ENCODE results near the gene UBE2E1. TPM values are rescaled to one million over a fixed set of nuclear protein-coding genes. Genes with fewer than 3 reads are reported as not detected.
A peak's percentile ranks its signal among the peaks of the same experiment; 100 is the strongest.

UBE2E1 gene
- total RNA-seq, 1 donor from 2014 or later, result 87.8 TPM

GRCh38 chr3:23856286-23856685 is 50.5 kb downstream of the UBE2E1 start:
- no peak overlapping the region for H3K27ac ChIP-seq
- no peaks in the 10 kb centered on the region for H3K36me3 ChIP-seq
- DNase-seq, result no peak
- peaks cover 41% of the 10 kb centered on the region for H3K4me1 ChIP-seq
- H3K27me3 ChIP-seq (ENCODE audit: low read depth), result no peaks in the 10 kb centered on the region
- no peaks in the 10 kb centered on the region for H3K9me3 ChIP-seq
- TF ChIP-seq CTCF (IDR thresholded peaks at IDR 0.05), result no peak
- no peak for ATAC-seq
- no peak overlapping the region for H3K4me3 ChIP-seq
- intact Hi-C loops (cut with DNase I), result no loop called here

GRCh38 chr3:23859012-23859743 is 53.4 kb downstream of the UBE2E1 start:
- peaks cover 8% of the 10 kb centered on the region for H3K36me3 ChIP-seq
- no peaks in the 10 kb centered on the region for H3K9me3 ChIP-seq
- no peak overlapping the region for H3K4me3 ChIP-seq
- no peak for TF ChIP-seq CTCF (IDR thresholded peaks at IDR 0.05)
- no peak for DNase-seq
- H3K27ac ChIP-seq, result no peak overlapping the region
- ATAC-seq, result peak; percentile 74 to 86
- H3K27me3 ChIP-seq (ENCODE audit: low read depth), result no peaks in the 10 kb centered on the region
- H3K4me1 ChIP-seq, result peaks cover 46% of the 10 kb centered on the region
- intact Hi-C loops (cut with DNase I), result no loop called here

- ATAC-seq (no peak), DNase-seq (no peak)
- H3K36me3 ChIP-seq, result peaks cover 8% of the 10 kb centered on the region
- H3K9me3 ChIP-seq, result no peaks in the 10 kb centered on the region
- intact Hi-C loops (cut with DNase I), result no loop called here
- no peak overlapping the region for H3K4me3 ChIP-seq
- no peak for TF ChIP-seq CTCF (IDR thresholded peaks at IDR 0.05)
- H3K27me3 ChIP-seq (ENCODE audit: low read depth), result no peaks in the 10 kb centered on the region
- no peak overlapping the region for H3K27ac ChIP-seq
- H3K4me1 ChIP-seq, result peaks cover 46% of the 10 kb centered on the region
These were observed 54.2 kb downstream of the UBE2E1 start for GRCh38 chr3:23859839-23860382.

GRCh38 chr3:23861689-23862088 is 55.9 kb downstream of the UBE2E1 start:
- Histone ChIP-seq H3K4me3 (no peak overlapping the region), H3K36me3 (peaks cover 8% of the 10 kb centered on the region), H3K9me3 (no peaks in the 10 kb centered on the region), H3K27me3 (ENCODE audit: low read depth) (no peaks in the 10 kb centered on the region), H3K27ac (no peak overlapping the region), H3K4me1 (peaks cover 54% of the 10 kb centered on the region)
- DNase-seq, result no peak
- intact Hi-C loops (cut with DNase I), result no loop called here
- no peak for ATAC-seq
- no peak for TF ChIP-seq CTCF (IDR thresholded peaks at IDR 0.05)

GRCh38 chr3:23863060-23863459 is 57.3 kb downstream of the UBE2E1 start:
- Histone ChIP-seq H3K4me1 (peaks cover 56% of the 10 kb centered on the region), H3K27ac (no peak overlapping the region), H3K27me3 (ENCODE audit: low read depth) (no peaks in the 10 kb centered on the region), H3K4me3 (no peak overlapping the region), H3K9me3 (no peaks in the 10 kb centered on the region), H3K36me3 (peaks cover 8% of the 10 kb centered on the region)
- DNase-seq (no peak), ATAC-seq (no peak)
- TF ChIP-seq CTCF (IDR thresholded peaks at IDR 0.05), result no peak
- intact Hi-C loops (cut with DNase I), result no loop called here
